ENCODE measurements around the gene CDK12. TPM values are rescaled to one million over a fixed set of nuclear protein-coding genes. Genes with fewer than 3 reads are reported as not detected.

CDK12 gene
- polyA plus RNA-seq, 1 of the 3 experiments (the other 2 are of a cell fraction) = 11.6 TPM

GRCh38 chr17:39530513-39530912 is 69.2 kb downstream of the CDK12 start:
- no peaks in the 10 kb centered on the region for H3K4me1 ChIP-seq (ENCODE audit: control insufficient read depth in 1 of 2, insufficient read depth in 2 of 2, low read depth in 1 of 2, low read length in 1 of 2)
- no peaks in the 10 kb centered on the region for H4K20me1 ChIP-seq (ENCODE audit: insufficient read depth)
- 89% methylated on average over 9 of the region's 10 CpGs for WGBS (ENCODE audit: low lambda C conversion rate)
- H3K27ac ChIP-seq (ENCODE audit: low read depth in 2 of 2, low read length in 1 of 2) = no peak overlapping the region
- no peaks in the 10 kb centered on the region for H3K27me3 ChIP-seq (ENCODE audit: insufficient read depth)
- ChIA-PET CTCF (interaction anchor here (1.6 to 3.6 kb wide), 2 partner anchors 17 to 91 kb away, joined by 6 to 16 read pairs; no protein-coding TSS in a partner anchor), POLR2A (no interaction called here)
- TF ChIP-seq REST (IDR thresholded peaks at IDR 0.05; ENCODE audit: low read depth, low read length) = no peak
- no peak for TF ChIP-seq MEF2A (IDR thresholded peaks at IDR 0.05; ENCODE audit: borderline replicate concordance, low read depth)
- TF ChIP-seq GATA2 (CRISPR knock-in tag; IDR thresholded peaks at IDR 0.05) = no peak
- H3K9me2 ChIP-seq = no peaks in the 10 kb centered on the region
- H3K36me3 ChIP-seq (replicated peaks in 1 of 2; ENCODE audit: control insufficient read depth in 1 of 2, insufficient read depth in 2 of 2, low read length in 1 of 2) = peaks cover 65 to 71% of the 10 kb centered on the region in 2 experiments
- H3K79me2 ChIP-seq (ENCODE audit: insufficient read depth) = no peaks in the 10 kb centered on the region
- H3K4me3 ChIP-seq (ENCODE audit: low read depth in 2 of 2, low read length in 1 of 2) = no peak overlapping the region
- peaks cover 4% of the 10 kb centered on the region for H3F3A ChIP-seq (replicated peaks; ENCODE audit: insufficient read depth)
- no peak overlapping the region for H3K9ac ChIP-seq
- H3K4me2 ChIP-seq = no peak overlapping the region
- DNase-seq = no peak
- H3K9me3 ChIP-seq = no peaks in the 10 kb centered on the region
- H2AFZ ChIP-seq (ENCODE audit: low read depth) = no peak overlapping the region

- H3K36me3 ChIP-seq (replicated peaks in 1 of 2; ENCODE audit: control insufficient read depth in 1 of 2, insufficient read depth in 2 of 2, low read length in 1 of 2) = peaks cover 60 to 65% of the 10 kb centered on the region in 2 experiments
- H3K9me2 ChIP-seq = no peaks in the 10 kb centered on the region
- TF ChIP-seq NRF1 (IDR thresholded peaks at IDR 0.05; ENCODE audit: low read depth, low read length) (no peak), MXI1 (IDR thresholded peaks at IDR 0.05; ENCODE audit: low read depth, low read length) (no peak), FOSL2 (IDR thresholded peaks at IDR 0.05; ENCODE audit: borderline replicate concordance, low read depth) (no peak), REST (IDR thresholded peaks at IDR 0.05; ENCODE audit: low read depth, low read length) (no peak), CHD2 (IDR thresholded peaks at IDR 0.05; ENCODE audit: low read length, partially characterized antibody) (no peak), SMC3 (IDR thresholded peaks at IDR 0.05; ENCODE audit: low read depth, low read length) (no peak), RXRA (IDR thresholded peaks at IDR 0.05; ENCODE audit: borderline replicate concordance, low read depth) (no peak), ZBTB33 (IDR thresholded peaks at IDR 0.05; ENCODE audit: borderline replicate concordance, low read depth) (no peak), RFX5 (IDR thresholded peaks at IDR 0.05; ENCODE audit: low read length) (no peak), ELF1 (IDR thresholded peaks at IDR 0.05) (no peak), JUND (IDR thresholded peaks at IDR 0.05) (no peak), USF2 (IDR thresholded peaks at IDR 0.05; ENCODE audit: borderline replicate concordance, low read depth, low read length) (no peak)
- H3K4me1 ChIP-seq (ENCODE audit: control insufficient read depth in 1 of 2, insufficient read depth in 2 of 2, low read depth in 1 of 2, low read length in 1 of 2) = no peaks in the 10 kb centered on the region
- no peak for DNase-seq
- H3K4me3 ChIP-seq (ENCODE audit: low read depth in 2 of 2, low read length in 1 of 2) = no peak overlapping the region
- ChIA-PET POLR2A (no interaction called here), CTCF (interaction anchor here (0.7 to 3.6 kb wide), 2 partner anchors 17 to 90 kb away, joined by 3 to 16 read pairs; no protein-coding TSS in a partner anchor)
- no peaks in the 10 kb centered on the region for H4K20me1 ChIP-seq (ENCODE audit: insufficient read depth)
- no peak overlapping the region for H3K27ac ChIP-seq (ENCODE audit: low read depth in 2 of 2, low read length in 1 of 2)
- peaks cover 4% of the 10 kb centered on the region for H3F3A ChIP-seq (replicated peaks; ENCODE audit: insufficient read depth)
- 93% methylated on average over 6 of the region's 6 CpGs for WGBS (ENCODE audit: low lambda C conversion rate)
- H3K9ac ChIP-seq = no peak overlapping the region
- no peaks in the 10 kb centered on the region for H3K79me2 ChIP-seq (ENCODE audit: insufficient read depth)
- H3K4me2 ChIP-seq = no peak overlapping the region
- no peaks in the 10 kb centered on the region for H3K27me3 ChIP-seq (ENCODE audit: insufficient read depth)
- no peak overlapping the region for H2AFZ ChIP-seq (ENCODE audit: low read depth)
- no peaks in the 10 kb centered on the region for H3K9me3 ChIP-seq
Observed at GRCh38 chr17:39531252-39531651, 70.0 kb downstream of the CDK12 start.

Data from SK-N-SH (cell line).